ENCODE results near the gene EPB41. TPM values are rescaled to one million over a fixed set of nuclear protein-coding genes. Genes with fewer than 3 reads are reported as not detected.
"Not testable (repeated sequence)": the region's sequence is repeated elsewhere in the genome, so short reads cannot be mapped to it uniquely, and the experiment has no call there.

Gene EPB41
- total RNA-seq, 1 donor from 2014 or later, result 29.3 TPM

DNA sequence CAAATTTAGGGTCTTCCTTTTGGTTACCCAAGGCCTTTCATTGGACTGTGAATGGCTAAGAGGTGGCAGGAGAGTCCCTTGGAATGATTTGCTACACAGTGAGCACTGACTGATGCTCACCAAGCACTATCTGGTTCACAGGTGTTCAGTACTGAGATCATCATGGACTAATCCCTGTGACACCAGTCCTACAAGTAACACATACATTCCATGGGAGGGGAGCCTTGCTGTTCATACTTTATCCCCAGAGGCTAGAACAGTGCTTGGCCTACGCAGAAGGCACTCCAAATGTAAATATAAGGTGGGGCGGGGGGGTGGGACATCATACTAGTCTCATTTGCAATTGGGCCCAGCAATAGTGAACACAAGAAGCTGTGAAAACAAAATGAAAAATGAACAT, 229.8 kb downstream of the EPB41 start:
- no peak for DNase-seq (ENCODE audit: low spot score)
- intact Hi-C loops (cut with DNase I), result no loop called here

DNA sequence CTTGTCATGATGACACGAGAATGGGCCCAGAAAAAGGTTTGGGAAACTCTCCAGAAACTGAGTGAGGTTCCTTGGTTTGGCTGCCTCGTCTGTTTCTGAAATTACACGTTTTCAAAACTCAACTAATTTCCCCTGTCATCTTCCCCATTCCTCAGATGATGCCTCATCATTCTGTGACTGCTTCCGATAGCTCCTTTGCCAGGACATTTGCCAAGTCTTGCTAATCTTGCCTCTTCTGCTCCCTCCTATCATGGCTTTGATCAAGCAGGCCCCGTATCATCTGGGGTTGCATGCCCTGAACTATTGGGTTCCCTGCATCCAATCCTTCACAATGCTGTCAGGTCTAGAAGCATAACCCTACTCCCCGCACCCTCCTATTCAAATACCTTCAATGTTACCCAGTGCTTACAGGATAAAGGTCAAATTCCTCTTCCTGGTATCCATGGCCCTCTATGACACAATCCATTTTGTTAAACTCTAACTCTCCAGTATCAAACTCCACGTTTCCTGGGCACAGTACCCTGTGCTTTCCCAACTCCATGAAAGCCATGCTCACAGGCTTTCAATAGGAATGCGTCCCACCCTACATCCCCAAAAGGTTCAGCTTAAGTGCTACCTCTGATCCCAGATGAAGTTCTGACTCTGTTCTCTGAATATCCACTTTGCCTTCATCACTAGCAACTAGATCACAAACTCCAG, 231.5 kb downstream of the EPB41 start:
- DNase-seq (ENCODE audit: low spot score), result no peak
- intact Hi-C loops (cut with DNase I), result no loop called here

DNA sequence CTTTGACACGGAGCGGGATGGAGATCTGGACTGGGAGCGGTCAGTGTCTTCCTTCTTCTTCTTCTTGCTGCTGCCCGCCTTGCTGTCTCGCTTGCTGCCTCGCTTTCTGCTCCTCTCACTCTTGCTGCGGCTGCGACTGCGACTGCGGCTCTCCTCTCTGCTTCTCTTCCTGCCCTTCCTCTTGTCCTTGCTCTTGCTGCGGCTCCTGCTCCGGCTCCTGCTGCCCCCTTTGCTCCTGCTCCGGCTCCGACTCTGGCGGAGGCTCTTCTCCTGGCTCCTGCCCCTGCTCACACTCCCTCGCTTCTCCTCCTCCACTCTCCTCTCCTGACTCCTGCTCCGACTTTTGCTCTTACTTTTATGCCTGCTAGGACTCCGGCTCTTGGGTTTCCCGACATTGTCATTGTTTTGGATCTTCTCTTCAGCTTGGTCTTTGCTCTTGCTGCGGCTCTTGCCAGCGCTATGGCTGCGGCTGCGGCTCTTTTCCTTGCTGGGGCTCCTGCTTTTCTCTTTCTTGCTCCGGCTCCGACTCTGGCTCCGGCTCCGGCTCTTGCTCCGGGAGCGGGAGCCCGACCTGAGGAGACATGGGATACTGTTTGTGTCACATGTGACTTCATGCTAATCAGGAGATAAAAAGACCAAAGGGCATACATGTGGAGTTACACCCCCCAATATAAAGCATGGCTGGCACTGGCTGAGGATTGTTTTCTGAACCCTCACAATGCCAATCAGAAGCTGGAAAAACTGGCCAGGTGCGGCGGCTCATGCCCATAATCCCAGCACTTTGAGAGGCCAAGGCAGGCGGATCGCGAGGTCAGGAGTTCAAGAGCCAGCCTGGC, 234.5 kb downstream of the EPB41 start:
- no peak for DNase-seq (ENCODE audit: low spot score)
- intact Hi-C loops (cut with DNase I), result no loop called here

DNA sequence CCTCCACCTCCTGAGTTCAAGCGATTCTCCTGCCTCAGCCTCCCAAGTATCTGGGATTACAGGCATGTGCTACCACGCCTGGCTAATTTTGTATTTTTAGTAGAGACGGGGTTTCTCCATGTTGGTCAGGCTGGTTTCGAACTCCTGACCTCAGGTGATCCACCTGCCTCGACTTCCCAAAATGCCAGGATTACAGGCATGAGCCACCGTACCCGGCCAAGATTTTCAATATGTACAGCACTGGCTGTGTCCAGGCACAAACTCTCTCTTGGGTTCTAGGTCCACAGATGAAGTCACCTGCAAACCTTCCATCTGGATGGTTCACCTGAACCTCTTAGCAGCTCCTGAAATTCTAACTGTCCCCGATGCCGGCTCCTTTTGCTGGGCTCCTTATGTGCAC, 236.0 kb downstream of the EPB41 start:
- intact Hi-C loops (cut with DNase I); DNase-seq (ENCODE audit: low spot score): not testable (repeated sequence)

DNA sequence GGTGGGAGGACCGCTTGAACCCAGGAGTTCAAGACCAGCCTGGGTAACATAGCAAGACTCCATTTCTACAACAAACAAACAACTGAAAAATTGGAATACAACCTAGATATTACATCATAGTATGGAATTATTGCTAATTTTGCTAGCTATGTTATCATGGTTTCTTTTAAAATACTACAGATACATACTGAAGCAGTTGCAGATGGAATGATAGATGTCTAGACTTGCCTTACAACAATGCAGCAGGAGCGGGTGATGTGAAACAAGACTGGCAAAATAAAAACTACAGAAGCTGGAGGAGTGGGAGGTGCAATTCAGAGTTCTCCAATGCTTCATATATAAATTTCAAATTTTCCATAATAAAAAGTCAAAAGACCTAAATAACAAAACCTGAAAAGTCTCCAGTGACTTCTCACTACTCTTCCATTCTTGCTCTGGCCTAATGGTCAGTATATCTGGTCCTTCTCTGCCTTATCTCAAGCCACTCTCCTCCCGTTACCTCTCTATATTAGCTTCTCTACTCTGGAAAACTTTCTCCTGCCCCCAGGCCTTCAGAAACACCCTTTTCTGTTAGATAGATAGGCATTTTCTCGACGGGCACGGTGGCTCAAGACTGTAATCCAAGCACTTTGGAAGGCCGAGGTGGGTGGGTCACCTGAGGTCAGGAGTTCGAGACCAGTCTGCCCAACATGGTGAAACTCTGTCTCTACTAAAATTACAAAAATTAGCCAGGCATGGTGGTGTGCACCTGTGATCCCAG, 237.9 kb downstream of the EPB41 start:
- intact Hi-C loops (cut with DNase I), result no loop called here
- DNase-seq (ENCODE audit: low spot score), result no peak

DNA sequence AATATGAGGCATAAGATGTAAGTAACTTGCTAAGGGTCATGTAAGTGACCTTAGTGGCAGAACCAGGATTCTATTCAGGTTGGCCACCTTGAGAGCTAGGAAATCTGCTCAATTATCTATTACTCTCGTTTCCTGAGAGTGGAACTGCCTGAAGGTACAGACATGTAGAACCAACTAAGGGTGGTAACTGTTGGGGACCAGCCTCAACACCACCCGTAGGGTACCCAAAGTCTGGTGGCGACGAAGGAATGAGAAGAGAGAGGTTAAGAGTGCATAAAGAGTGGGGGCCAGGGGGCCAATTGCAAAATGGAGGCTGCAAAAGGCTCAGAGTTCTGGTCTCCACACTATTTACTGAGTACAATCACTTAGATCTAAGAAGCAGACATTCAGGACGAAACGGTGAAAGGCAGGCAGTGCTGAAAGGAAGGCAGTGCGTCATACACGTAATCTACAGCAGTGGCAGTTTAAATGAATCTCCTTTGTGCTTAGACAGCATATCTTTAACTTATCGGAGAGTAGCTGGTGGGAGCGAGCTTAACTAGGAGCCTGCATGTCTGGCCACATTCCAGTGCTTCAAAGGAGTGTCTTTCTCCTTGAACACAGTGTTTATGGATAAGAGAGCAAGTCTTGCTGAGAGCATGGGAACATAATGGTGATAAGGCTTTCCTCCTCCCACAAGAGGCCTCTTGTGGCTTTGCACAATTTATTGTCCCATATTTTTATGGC, 242.3 kb downstream of the EPB41 start:
- intact Hi-C loops (cut with DNase I), result no loop called here
- DNase-seq (ENCODE audit: low spot score), result no peak

DNA sequence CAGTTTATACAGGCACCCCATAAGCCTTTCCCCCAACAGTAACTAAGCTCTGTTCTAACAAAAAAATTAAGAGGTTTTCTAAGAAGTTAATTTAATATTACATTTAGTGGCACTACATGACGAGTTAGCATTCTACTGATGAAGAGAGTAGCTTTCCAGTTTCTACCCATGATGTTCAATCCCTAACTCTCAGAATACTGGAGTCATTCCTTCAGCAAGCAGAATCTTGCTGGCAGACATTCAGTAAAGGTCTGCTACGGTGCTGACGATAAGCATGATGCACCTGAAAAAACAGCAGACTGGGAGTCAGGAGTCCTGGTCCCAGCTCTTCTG, 242.9 kb downstream of the EPB41 start:
- intact Hi-C loops (cut with DNase I), result no loop called here
- DNase-seq (ENCODE audit: low spot score), result no peak

DNA sequence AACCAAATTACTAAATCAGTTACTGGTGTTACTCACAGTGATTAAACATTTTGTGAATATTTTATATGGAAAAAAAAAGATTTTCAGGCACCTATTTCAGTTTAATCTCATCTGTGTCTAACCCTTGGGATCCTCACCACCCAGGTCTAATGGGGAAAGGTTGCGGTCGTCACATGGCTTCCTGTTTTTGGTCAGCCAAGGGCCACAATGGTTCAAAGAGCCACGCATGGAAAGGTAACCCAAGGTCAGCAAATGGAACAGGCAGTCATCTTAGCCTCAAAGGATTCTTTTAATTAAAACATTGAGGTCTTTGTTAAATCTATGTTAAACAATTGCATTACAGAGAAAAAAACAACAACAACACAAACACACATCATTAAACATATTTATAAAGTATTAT, 245.4 kb downstream of the EPB41 start:
- intact Hi-C loops (cut with DNase I), result no loop called here
- DNase-seq (ENCODE audit: low spot score), result no peak

DNA sequence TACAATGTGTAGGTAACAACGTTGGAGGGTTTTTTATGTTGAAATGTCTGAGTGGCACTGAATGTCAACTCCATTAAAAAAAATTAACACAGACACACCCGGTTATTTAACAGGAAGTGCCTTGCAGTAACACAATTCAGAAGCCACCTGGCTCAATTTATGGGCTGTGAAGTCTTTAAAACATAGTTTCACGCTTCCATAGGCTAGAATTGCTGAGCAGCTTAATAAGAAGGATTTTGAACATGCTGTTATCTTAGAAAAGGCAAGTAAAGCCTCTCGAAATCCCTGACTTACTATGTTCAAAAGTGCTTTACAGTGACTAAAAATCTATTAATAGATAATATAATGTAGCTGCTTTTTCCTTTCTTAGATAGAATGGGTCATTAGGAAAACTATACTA, 247.7 kb downstream of the EPB41 start:
- intact Hi-C loops (cut with DNase I), result no loop called here
- DNase-seq (ENCODE audit: low spot score), result no peak

DNA sequence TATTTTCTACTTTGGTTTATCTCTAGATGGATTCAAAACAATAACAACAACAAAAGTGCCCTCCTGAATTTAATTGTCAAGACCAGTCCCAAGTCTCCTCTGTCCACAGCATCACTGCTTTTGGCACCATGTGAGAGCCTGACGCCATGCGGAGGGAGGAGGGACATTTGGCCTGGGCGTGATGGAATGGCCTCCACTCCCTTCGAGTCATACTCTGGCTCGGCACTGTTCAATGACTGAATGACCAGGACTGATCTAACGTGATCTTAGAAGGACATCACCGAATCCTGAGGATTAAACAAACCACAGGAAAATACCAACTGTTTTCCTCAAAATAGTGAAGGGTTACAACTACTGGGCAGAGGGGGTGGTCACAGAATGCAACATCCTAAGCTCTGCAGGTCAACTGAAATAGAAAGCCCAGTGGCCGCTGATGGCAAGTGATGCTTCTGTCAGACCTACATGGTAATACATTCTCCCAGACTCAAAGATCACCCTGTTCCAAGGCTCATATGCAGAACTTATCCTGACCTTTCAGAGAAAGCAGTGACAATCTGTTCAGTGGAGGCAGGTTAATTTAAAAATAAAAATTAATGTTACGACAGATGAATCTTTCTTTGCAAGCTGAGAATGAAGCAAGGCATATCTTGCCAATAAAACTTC, 248.2 kb downstream of the EPB41 start:
- no peak for DNase-seq (ENCODE audit: low spot score)
- intact Hi-C loops (cut with DNase I), result no loop called here

DNA sequence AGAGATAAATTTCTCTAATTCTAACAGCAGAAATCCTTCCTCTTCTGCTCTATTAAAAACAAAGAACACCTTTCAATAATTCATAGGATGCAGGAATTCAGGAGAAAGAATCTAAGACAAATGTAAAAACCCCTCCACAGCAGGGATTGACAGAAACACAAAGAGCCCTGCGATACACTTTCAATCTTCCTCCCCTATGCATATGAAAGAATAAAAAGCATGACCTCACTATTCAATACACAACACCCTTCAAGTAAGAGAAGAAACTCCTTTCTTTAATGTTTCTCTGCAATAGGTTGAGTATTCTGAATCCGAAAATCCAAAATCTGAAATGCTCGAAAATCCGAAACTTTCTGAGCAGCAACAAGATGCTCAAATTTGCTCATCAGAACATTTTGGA, 250.2 kb downstream of the EPB41 start:
- intact Hi-C loops (cut with DNase I), result no loop called here
- no peak for DNase-seq (ENCODE audit: low spot score)

DNA sequence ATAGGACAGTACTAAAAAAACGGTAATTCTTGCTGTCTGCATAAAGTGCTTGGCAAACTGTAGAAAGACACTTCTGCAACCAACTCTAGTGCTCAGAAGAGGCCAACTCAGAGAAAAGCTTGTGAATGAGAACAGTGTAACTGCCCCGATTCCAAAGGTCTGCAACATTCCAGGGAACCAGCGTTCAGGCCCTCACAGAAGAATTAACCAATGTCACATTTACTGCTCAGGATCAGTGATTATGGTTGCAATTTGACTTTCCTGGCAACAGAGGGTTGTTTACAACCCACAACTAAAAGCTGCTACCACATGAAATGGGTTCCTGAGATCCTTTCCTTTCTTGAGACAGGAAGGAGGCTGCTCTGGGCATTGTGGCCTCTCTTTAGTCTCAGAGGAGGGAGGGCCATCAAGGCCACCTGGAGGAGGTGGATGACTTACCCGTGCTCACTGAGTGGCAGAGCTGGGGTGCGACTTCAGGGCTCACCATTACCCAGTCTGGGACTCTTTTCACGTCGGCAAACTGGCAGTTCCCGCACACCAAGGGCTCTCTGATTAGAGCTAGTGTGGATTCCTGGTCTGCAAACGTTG, 252.0 kb downstream of the EPB41 start:
- no peak for DNase-seq (ENCODE audit: low spot score)
- intact Hi-C loops (cut with DNase I), result no loop called here

DNA sequence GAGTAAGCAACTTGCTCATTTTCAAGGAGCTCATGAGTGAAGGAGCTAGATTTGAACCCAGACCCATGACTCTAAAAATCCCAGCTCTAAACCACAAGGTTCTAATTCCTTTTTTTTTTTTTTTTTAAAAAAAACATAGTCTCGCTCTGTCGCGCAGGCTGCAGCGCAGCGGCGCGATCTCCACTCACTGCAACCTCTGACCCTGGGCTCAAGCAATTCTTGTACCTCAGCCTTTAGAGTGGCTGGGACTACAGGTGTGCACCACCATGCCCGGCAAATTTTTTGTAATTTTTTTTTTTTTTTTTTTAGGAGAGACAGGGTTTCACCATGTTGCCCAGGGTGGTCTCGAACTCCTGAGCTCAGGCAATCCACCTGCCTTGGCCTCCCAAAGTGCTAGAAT, 253.5 kb downstream of the EPB41 start:
- intact Hi-C loops (cut with DNase I), result no loop called here
- no peak for DNase-seq (ENCODE audit: low spot score)

Other genes with a start within 250 kb of the EPB41 start
- 8.2 TPM for gene GMEB1, start 245.8 kb upstream of the EPB41 start, total RNA-seq
- 44.4 TPM for gene YTHDF2, start 177.6 kb upstream of the EPB41 start, total RNA-seq
- not detected for gene OPRD1, start 102.4 kb upstream of the EPB41 start, total RNA-seq
- gene TMEM200B, start 209.3 kb downstream of the EPB41 start, total RNA-seq, result 2.1 TPM